HepG2 (cell line): Measurements from ENCODE around the gene LRRC27. TPM values are rescaled to one million over a fixed set of nuclear protein-coding genes. Genes with fewer than 3 reads are reported as not detected.

Experiments used
- ATAC-seq: fragments of 200-7000 bp; cut with Tn5 transposase; 3 replicates; pipeline ENCODE4 v1.9.1; 2020; ENCODE audit warnings: mild to moderate bottlenecking, moderate library complexity
- BruUV-seq: library from RNA; stranded (reverse); fragments of 400-500 nt; replicated peaks from 2 replicates; lab custom pipeline; 2021; lab: Mats Ljungman, UMichigan
- CTCF ChIA-PET: fragments of 300-600 bp; formaldehyde crosslinking; extraction: SDS; loops from one replicate; lab custom pipeline; 2021; ENCODE audit warnings: low total read pairs, inconsistent platforms, low intra/inter-chr PET ratio; lab: Yijun Ruan, JAX
- POLR2A ChIA-PET: fragments of 350-600 bp; sonication (Branson Sonifier 250); formaldehyde crosslinking; loops from one replicate; lab custom pipeline; 2020; ENCODE audit warnings: antibody characterized with exemption, inconsistent platforms; lab: Yijun Ruan, JAX
- DNase-seq: peaks from one replicate; pipeline ENCODE4 v3.0.0-alpha.2; 2015; ENCODE audit warnings: low spot score
- FAIRE-seq: peaks from 3 replicates; lab custom pipeline; 2011; peaks lifted over from hg19 to GRCh38; lab: Jason Lieb, UNC
- H2AFZ ChIP-seq: one replicate; pipeline ENCODE4 v1.6.1; 2011; ENCODE audit warnings: low read length, inconsistent platforms
- H3K27ac ChIP-seq: fragments of 300-600 bp; 3 replicates; pipeline ENCODE4 v1.8.0; 2011; ENCODE audit warnings: mixed run types, mild to moderate bottlenecking, mixed read lengths, low read length, inconsistent platforms; ENCODE audit not compliant: insufficient read depth; ENCODE audit errors: extremely low read length
- H3K27me3 ChIP-seq, 2 experiments: fragments of 200-600 bp in 1 of 2; 2 replicates in 1 of 2; 3 replicates in 1 of 2; pipeline versions ENCODE4 v1.6.0 to v1.8.0; 2011; ENCODE audit warnings: low read length in 2 of 2, mild to moderate bottlenecking in 2 of 2, moderate library complexity in 2 of 2, inconsistent platforms in 1 of 2; ENCODE audit not compliant: insufficient read depth in 2 of 2, control insufficient read depth in 1 of 2
- H3K36me3 ChIP-seq, 2 experiments: fragments of 200-600 bp in 1 of 2; replicated peaks in 1 of 2; 2 replicates in 1 of 2; 3 replicates in 1 of 2; pipeline versions ENCODE4 v1.5.1 to v1.8.0; 2011; ENCODE audit warnings: low read length in 2 of 2, inconsistent platforms in 1 of 2; ENCODE audit not compliant: insufficient read depth in 2 of 2, control insufficient read depth in 1 of 2
- H3K4me1 ChIP-seq: 2 replicates; pipeline ENCODE4 v1.5.1; 2012; ENCODE audit warnings: low read length, inconsistent platforms; ENCODE audit not compliant: insufficient read depth
- H3K4me2 ChIP-seq: 2 replicates; pipeline ENCODE4 v1.6.0; 2011; ENCODE audit warnings: low read depth, low read length, inconsistent platforms
- H3K4me3 ChIP-seq, 3 experiments: fragments of 200-600 bp in 1 of 3; sonication (generic), shearing (Covaris generic) in 1 of 3; replicated peaks in 1 of 3; 2 replicates each; pipeline ENCODE4 v1.5.1; 2011 to 2016; ENCODE audit warnings: low read length in 3 of 3, inconsistent platforms in 2 of 3, low read depth in 2 of 3, mild to moderate bottlenecking in 2 of 3, control low read depth in 1 of 3, mixed read lengths in 1 of 3; ENCODE audit not compliant: insufficient read depth in 1 of 3
- H3K79me2 ChIP-seq: one replicate; pipeline ENCODE4 v1.6.1; 2011; ENCODE audit warnings: low read length, inconsistent platforms; ENCODE audit not compliant: insufficient read depth
- H3K9ac ChIP-seq: 2 replicates; pipeline ENCODE4 v1.6.0; 2011; ENCODE audit warnings: mild to moderate bottlenecking, low read depth, low read length, inconsistent platforms; ENCODE audit not compliant: insufficient read depth
- H3K9me3 ChIP-seq: 2 replicates; pipeline ENCODE4 v1.5.1; 2012; ENCODE audit warnings: mild to moderate bottlenecking, low read length
- H4K20me1 ChIP-seq: 2 replicates; pipeline ENCODE4 v1.6.0; 2011; ENCODE audit warnings: inconsistent platforms, mild to moderate bottlenecking, low read length, moderate library complexity; ENCODE audit not compliant: insufficient read depth
- ELF1 ChIP-seq: sonication (generic); formaldehyde crosslinking; IDR thresholded peaks from 2 replicates; pipeline ENCODE4 v1.4.0; 2020; ENCODE audit warnings: missing genetic modification reagents
- ELF4 ChIP-seq: sonication (generic); formaldehyde crosslinking; IDR thresholded peaks from 2 replicates; pipeline ENCODE4 v1.5.0; 2020; ENCODE audit warnings: missing genetic modification reagents, mild to moderate bottlenecking, moderate library complexity, borderline replicate concordance
- ETV6 ChIP-seq: sonication (generic); formaldehyde crosslinking; conservative IDR thresholded peaks from 2 replicates; pipeline ENCODE4 v1.4.0; 2020; ENCODE audit warnings: missing genetic modification reagents
- FOXK1 ChIP-seq: sonication (generic); formaldehyde crosslinking; IDR thresholded peaks from 2 replicates; pipeline ENCODE4 v1.4.0; 2020; ENCODE audit warnings: low read depth, missing genetic modification reagents, borderline replicate concordance
- POLR2A ChIP-seq, 2 experiments: IDR thresholded peaks; 2 replicates each; pipeline ENCODE4 v1.6.1; 2011; ENCODE audit warnings: low read depth in 2 of 2, low read length in 2 of 2, mild to moderate bottlenecking in 1 of 2, moderate library complexity in 1 of 2; ENCODE audit not compliant: insufficient read depth in 1 of 2
- PTBP1 ChIP-seq: fragments of 200-400 bp; formaldehyde crosslinking; IDR thresholded peaks from 2 replicates; pipeline ENCODE4 v1.6.1; 2018; ENCODE audit warnings: low read length, low read depth; ENCODE audit not compliant: poor library complexity, severe bottlenecking
- SMC3 ChIP-seq: IDR thresholded peaks from 2 replicates; pipeline ENCODE4 v1.6.1; 2011; ENCODE audit warnings: low read length, improper control_type of control experiment
- TBX2 ChIP-seq: sonication (generic); formaldehyde crosslinking; IDR thresholded peaks from 2 replicates; pipeline ENCODE4 v1.5.0; 2020; ENCODE audit warnings: missing genetic modification reagents, mild to moderate bottlenecking, borderline replicate concordance
- YY1 ChIP-seq: IDR thresholded peaks from 2 replicates; pipeline ENCODE4 v1.6.1; 2011; ENCODE audit warnings: low read length, low read depth, moderate library complexity, mild to moderate bottlenecking; ENCODE audit not compliant: insufficient read depth, insufficient replicate concordance
- ZFY ChIP-seq: sonication (generic); formaldehyde crosslinking; IDR thresholded peaks from 2 replicates; pipeline ENCODE4 v1.4.0; 2020; ENCODE audit warnings: missing genetic modification reagents
- ZNF746 ChIP-seq: sonication (generic); formaldehyde crosslinking; IDR thresholded peaks from 2 replicates; pipeline ENCODE4 v1.8.0; 2022; ENCODE audit warnings: mild to moderate bottlenecking, missing genetic modification reagents
- ZSCAN30 ChIP-seq: sonication (generic); formaldehyde crosslinking; IDR thresholded peaks from 2 replicates; pipeline ENCODE4 v1.5.0; 2020; ENCODE audit warnings: mild to moderate bottlenecking, missing genetic modification reagents
- whole genome bisulfite sequencing: methylation state at CpG from one replicate; pipeline ENCODE4 v1.1.6; 2017; ENCODE audit warnings: low lambda C conversion rate; 5-methylcytosine and 5-hydroxymethylcytosine counted together
- in situ Hi-C: cut with HindIII; loops from 2 replicates; pipeline ENCODE4 v1.10.0; 2017; ENCODE audit warnings: low pct_unique_long_range_greater_than_20kb; ENCODE audit not compliant: extremely low pct_ligation_motif_present
- intact Hi-C: fragments of 100-400 bp; cut with micrococcal nuclease; formaldehyde crosslinking; loops from one replicate; pipeline ENCODE4 v1.10.0; 2022; ENCODE audit not compliant: unreplicated experiment
- polyA plus RNA-seq, 8 experiments: library from polyadenylated mRNA; depleted of rRNA in 3 of 8; stranded (reverse) in 7 of 8; unstranded in 1 of 8; fragments of >200 nt; fragmentation: Illumina TruSeq in 4 of 8; extraction: Trizol in 4 of 8; gene quantifications; 2 replicates each; pipeline versions ENCODE4 v1.2.1 to v1.2.3, GENCODE V29; 2011 to 2016; ENCODE audit warnings: low read depth in 4 of 8, missing spikeins in 1 of 8, mixed read lengths in 1 of 8; ENCODE audit not compliant: insufficient read depth in 1 of 8
- total RNA-seq, 5 experiments: library from RNA; depleted of rRNA; stranded (reverse); fragments of >200 nt; fragmentation: Illumina TruSeq; extraction: Trizol; gene quantifications; 2 replicates each; pipeline ENCODE4 v1.2.3, GENCODE V29; 2016; ENCODE audit warnings: low read depth in 1 of 5
- TF ChIP-seq, protein P1 (sequence below): IDR thresholded peaks from 2 replicates; pipeline ENCODE4 v1.6.1; 2018; ENCODE audit warnings: missing genetic modification reagents
- TF ChIP-seq, protein P2 (sequence below): sonication (generic); formaldehyde crosslinking; IDR thresholded peaks from 2 replicates; pipeline ENCODE4 v1.9.0; 2022; ENCODE audit warnings: low read depth, missing genetic modification reagents

Gene LRRC27
- total and polyA plus RNA-seq, 2 of the 13 experiments (the other 11 are each of a cell fraction or from before 2014, with no cell fraction given), result 4.2 to 4.6 TPM

DNA sequence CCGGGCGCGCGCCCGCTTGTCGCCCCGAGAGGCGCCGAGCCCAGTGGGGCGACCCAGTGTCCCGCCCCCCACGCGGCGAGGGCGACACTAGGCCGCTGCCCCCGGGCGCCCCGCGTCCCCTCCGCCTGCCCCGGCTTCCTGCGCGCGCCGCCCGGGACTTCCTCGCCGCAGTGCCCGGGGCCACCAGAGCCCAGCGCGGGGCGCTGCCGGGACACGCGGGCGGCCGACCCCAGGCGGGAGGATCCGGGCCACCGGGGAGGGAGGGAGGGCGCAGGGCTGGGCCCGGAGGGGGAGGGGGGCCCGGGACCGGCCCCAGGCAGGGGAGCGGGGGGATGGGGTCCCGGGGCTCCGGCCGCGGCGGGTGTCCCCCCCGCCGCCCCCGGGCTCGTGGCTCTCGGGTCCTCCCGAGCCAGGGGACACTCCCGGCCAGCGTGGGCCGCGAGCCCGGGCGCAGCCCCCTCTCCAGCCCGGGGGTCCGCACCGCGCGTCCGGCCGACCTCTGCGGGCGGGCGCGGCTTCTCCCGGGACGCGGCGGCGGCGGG is 64.6 kb downstream of the LRRC27 start (continued):
- TF ChIP-seq, protein P1, sequence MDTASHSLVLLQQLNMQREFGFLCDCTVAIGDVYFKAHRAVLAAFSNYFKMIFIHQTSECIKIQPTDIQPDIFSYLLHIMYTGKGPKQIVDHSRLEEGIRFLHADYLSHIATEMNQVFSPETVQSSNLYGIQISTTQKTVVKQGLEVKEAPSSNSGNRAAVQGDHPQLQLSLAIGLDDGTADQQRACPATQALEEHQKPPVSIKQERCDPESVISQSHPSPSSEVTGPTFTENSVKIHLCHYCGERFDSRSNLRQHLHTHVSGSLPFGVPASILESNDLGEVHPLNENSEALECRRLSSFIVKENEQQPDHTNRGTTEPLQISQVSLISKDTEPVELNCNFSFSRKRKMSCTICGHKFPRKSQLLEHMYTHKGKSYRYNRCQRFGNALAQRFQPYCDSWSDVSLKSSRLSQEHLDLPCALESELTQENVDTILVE, result no peak
- TF ChIP-seq PTBP1 (no peak), ELF4 (no peak), ELF1 (CRISPR knock-in tag) (no peak), SMC3 (no peak), ZFY (CRISPR knock-in tag) (peak; percentile 26; the same call in 1 of the 2 replicates), ZNF746 (CRISPR knock-in tag) (no peak), FOXK1 (CRISPR knock-in tag) (no peak), ETV6 (CRISPR knock-in tag) (no peak), YY1 (peak; percentile 34)
- TF ChIP-seq, protein P2, sequence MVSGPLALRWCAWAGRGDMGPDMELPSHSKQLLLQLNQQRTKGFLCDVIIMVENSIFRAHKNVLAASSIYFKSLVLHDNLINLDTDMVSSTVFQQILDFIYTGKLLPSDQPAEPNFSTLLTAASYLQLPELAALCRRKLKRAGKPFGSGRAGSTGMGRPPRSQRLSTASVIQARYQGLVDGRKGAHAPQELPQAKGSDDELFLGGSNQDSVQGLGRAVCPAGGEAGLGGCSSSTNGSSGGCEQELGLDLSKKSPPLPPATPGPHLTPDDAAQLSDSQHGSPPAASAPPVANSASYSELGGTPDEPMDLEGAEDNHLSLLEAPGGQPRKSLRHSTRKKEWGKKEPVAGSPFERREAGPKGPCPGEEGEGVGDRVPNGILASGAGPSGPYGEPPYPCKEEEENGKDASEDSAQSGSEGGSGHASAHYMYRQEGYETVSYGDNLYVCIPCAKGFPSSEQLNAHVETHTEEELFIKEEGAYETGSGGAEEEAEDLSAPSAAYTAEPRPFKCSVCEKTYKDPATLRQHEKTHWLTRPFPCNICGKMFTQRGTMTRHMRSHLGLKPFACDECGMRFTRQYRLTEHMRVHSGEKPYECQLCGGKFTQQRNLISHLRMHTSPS, result no peak

DNA sequence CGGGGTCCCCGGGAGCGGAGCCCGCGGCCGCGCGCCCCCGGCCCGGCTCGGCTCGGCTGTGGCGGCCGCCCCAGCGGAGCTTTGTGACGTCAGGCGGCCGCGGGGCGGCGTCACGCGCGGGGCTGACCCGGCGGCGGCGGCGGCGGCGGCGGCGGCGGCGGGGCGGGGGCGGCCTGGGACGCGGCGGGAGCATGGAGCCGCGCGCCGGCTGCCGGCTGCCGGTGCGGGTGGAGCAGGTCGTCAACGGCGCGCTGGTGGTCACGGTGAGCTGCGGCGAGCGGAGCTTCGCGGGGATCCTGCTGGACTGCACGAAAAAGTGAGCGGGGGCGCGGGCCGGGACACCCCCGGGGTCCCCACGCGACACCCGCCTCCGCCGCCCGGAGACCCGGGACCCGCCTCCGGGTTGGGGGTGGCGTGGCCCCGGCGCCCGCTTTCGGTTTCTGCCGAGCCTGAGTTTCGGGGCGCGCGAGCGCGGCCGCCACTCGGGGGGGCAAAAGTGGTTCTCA is 65.1 kb downstream of the LRRC27 start, which contains the start of gene PWWP2B:
Gene PWWP2B (plus strand): TSS at position 165 of the 506 bp plus-strand sequence. CDS start 27 bp downstream, at position 192.
- peaks cover 8 to 28% of the 10 kb centered on the region in 2 experiments; a peak in 3 of 5 replicates for H3K27me3 ChIP-seq
- peak within 1 kb of the TSS; percentile 88 for H3K4me2 ChIP-seq
- H3K36me3 ChIP-seq, result no peaks in the 10 kb centered on the region; a peak in 1 of 5 replicates
- peak within 1 kb of the TSS; percentile 62 to 75 (median 68); a peak in 5 of 6 replicates for H3K4me3 ChIP-seq
- in situ Hi-C loops, result no loop called here
- H2AFZ ChIP-seq, result no peak within 1 kb of the TSS
- H3K9ac ChIP-seq, result peak within 1 kb of the TSS; percentile 75
- ATAC-seq (no peak), FAIRE-seq (no peak), DNase-seq (no peak)
- ChIA-PET POLR2A (no interaction called here), CTCF (no interaction called here)
- peak within 1 kb of the TSS; percentile 86 for H3K27ac ChIP-seq
- intact Hi-C loops, result no loop called here
- WGBS, result no CpG with 5 or more reads among the region's 86 CpGs
- H3K79me2 ChIP-seq, result no peaks in the 10 kb centered on the region
- H4K20me1 ChIP-seq, result no peaks in the 10 kb centered on the region
- BruUV-seq, result no TSS peak
- H3K4me1 ChIP-seq, result peaks cover 35% of the 10 kb centered on the region
- no peaks in the 10 kb centered on the region for H3K9me3 ChIP-seq
- TF ChIP-seq POLR2A (IDR thresholded peaks at IDR 0.05; ENCODE audit: insufficient read depth in 1 of 2, low read depth in 2 of 2, low read length in 2 of 2) (no peak), TBX2 (CRISPR knock-in tag) (0 out of 2 replicates have a peak, but pooled peaks have one; percentile 19), ZSCAN30 (CRISPR knock-in tag) (no peak)
